HG03280 (cell line): ENCODE results near the gene ZNF664.

ENCODE experiments used
- ATAC-seq: cut with Tn5 transposase; IDR thresholded peaks from one replicate; pipeline ENCODE4 v1.9.1; 2021; ENCODE audit warnings: mild to moderate bottlenecking, moderate library complexity; ENCODE audit not compliant: unreplicated experiment

Gene ZNF664

DNA sequence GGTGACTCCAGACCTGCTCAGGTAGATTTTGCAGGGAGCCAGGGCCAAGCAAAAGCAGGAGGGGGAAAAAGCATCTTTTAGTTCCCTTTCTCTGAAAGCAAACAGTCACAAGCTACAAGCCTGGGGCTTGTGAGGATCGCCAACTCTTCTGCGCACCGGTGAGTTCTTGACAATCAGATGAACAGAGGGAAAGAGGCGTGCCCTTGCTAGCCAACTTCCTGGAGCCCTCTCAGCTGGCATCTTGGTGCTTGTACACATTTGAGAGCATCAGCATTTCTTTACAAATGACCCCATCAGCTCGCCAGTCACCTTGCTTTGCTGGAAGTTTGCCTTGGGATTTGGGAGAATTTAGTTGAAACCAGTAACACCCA lies 55.5 kb downstream of the ZNF664 start:
- no peak for ATAC-seq

DNA sequence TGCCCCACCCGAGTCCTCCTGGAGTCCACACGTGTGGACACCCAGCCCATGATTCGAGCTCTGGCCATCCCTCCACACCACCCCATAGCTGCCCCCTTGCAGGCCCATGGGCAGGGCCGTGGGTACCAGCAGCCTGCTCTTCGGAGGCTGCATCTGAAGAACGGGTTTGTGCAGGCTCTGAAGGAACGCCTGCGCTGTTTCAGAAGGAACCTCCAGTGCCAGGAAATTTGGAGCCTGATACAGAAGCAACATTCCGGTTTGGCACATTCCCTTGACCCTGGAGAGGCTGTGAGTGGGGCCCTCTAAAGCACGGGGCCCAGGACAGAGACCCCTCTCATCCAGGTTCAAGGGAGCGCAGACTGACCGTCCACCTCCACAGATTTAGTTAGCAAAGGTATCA lies 57.0 kb downstream of the ZNF664 start:
- ATAC-seq = no peak

DNA sequence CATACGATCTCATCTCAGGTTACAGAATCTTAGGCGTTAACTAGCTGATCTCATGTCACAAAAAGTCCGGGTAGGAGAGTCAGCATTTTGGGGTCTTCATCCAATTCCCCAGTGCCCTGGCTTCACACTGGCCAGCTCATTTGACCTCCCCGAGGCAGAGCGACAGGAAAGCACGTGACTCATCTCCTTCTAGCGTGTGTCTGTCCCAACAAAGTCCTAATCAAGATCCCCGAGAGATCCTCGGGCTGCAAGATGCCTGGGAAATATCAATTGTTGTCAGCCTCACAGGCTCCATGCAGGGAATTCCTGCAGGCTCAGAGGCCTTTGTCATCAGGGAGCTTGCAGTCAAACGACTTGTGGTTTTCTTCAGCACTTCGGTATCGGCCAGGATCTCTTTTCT lies 57.5 kb downstream of the ZNF664 start:
- no peak for ATAC-seq

DNA sequence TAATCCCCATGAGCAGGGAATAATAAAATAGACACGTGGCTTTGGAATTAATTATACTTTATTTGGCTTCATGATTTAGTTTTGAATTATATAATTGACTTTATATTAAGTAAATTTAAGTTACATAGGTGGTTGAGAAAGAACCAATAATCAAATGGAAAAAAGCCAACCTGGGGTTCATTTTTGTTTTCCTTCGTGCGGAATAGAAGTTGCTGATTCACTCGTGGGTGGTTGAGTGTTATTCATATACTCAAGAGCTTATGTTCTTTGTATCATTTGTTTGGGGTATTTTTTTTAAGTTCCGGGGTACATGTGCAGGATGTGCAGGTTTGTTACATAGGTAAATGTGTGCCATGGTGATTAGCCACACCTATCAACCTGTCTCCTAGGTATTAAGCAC lies 58.0 kb downstream of the ZNF664 start:
- no peak for ATAC-seq

DNA sequence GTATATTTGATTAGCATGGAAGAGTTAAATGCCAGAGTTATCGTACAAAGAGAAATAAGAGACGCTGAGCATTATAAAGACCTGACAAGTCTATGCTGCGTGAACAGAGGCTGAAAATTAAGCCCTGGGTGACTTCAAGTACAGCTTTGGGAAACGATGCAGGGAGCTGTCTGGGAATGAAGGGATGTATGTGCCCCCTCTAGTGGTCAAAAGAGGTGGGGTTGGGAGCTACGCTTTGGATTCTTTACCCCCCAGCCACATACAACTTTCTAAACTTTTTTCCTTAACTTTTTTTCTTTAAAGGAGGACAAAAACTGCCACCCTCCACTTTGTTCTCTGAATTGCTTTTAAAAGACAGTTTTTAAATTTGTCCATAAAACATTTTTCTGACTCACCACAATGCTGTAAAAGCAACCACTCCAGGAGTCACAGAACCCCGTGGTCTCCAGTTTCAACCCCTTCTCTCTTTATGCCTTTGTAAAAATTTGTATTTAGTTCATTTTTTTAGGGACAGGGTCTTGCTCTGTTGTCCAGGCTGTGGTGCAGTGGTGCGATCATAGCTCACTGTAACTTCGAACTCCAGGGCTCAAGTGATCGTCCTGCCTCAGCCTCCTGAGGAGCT lies 59.4 kb downstream of the ZNF664 start:
- ATAC-seq = no peak

DNA sequence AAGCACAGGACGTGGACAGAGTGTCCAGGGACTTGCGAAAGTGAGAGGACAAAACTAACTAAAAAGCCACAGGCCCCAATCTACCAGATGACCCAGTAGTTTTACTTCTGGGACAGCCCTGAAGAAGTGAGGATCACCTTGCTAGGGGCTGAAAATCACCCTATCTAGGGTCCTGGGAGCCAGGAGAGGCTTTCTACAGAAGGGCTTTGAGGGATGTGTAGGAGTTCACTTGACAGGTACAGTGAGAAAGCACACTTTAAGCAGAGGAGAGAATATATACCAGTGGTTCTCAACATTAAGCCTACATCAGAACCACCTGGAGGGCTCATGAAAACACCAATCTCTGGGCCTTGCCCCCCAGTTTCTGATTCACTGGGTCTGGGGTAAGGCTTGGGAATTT lies 60.8 kb downstream of the ZNF664 start:
- ATAC-seq = no peak

DNA sequence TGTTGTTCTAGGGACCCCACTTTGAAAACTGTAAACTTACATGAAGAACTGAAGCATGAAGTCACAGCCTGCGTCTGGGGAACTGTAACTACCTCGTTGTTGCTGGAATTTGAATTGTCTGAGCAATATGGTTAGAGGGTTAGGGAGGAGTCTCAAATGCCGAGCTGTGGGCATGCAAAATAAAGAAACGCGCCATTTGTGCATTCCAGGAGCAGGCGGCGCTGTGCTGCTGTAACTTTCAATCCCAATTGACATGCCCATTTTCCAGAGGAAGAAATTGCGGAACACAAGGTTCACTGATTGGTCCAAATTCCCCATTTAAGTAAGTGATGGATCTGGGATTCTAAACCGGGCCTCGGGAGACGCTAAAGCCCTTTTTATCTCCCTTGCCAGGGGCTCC lies 61.3 kb downstream of the ZNF664 start:
- no peak for ATAC-seq

DNA sequence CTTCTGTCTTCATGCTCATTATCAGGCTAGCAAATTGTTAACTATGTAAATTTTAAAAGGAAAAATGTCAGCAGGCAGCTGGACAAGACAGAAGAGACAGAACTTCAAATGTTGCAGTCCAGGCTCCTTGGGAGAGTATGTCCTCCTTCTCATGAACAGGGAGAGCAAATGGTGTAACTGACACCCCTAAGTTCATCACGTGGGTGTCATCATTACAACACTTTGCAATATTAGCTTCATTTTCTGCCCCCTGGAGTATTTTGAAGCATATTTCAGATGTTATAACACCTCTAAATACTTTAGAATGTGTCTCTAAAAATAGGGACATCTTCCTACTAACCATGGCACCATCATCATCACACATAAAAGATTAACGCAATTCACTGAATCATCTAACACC lies 62.1 kb downstream of the ZNF664 start:
- no peak for ATAC-seq

DNA sequence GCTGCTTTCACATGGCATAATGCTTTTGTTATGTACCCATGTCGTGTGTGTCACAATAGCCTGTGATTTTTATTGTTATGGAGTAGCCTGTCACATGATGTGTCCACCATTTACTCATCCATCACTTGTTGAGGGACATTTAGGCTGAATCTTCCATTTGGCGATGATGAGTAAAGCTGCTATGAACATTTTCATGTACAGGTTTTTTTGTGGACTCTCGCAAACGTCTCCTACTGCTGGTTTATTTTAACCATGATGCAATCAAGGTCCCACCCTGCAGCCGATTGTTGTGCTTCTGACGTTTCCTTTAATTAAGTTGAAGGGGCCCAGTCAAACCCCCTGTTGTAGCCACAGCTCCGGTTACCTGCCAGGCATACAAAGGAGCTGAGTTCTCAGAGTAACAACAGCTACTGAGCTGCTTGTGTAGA lies 63.2 kb downstream of the ZNF664 start:
- no peak for ATAC-seq

DNA sequence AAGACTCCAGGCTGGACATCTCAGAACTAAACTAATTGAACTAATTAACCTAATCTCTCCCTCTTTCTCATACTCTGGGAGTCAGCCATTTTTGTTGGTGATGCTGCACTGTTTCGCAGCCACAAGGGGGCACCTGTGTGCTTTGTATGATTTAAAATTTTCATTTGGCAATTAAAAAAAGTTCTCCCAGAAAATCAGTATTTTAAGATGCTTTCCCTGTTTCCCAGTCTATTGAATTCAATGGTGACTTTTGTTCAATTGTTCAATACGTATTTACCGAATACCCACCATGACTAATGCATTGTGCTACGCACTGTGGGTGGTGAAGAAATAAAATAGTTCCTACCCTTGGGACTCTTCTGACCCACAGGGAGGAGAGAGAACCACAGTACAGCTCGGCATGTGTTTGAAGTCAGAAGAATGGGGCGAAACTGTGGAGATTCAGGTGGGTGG lies 63.7 kb downstream of the ZNF664 start:
- no peak for ATAC-seq

DNA sequence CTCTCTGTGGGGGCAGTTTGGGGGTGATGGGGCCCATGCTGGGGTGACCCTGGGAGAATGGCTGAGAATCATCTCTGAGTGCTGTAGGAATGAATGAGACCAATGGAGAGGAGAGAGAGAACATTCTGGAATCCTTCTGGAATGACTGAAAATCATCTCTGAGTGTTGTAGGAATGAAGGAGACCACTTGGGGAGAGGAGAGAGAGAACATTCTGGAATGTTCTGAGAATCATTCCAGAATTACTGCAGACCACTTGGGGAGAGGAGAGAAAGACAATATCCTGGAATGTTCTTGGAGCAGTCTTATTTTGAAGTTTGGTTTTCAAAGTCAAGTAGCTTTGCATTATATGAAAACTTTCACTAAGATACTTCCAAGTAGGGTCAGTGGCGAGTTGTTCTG lies 64.3 kb downstream of the ZNF664 start:
- ATAC-seq = no peak

DNA sequence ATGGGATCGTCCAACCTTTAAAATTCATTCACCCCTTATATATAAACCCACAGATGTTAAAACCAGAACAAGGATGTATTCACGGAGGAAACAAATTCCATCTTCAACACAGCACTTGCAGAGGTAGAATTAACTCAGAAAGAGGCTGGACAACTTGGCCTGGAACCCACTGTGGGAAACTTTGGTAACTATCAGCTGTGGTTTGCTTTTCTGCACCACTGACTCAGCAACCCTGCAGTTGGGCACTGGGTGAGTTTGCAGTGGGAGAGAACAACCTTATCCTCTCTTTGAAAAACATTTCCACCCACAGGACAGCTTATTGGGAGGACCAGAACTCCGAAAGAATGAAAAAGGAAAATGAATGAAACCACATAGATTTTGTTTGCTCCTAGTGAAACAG lies 66.3 kb downstream of the ZNF664 start:
- ATAC-seq = no peak

DNA sequence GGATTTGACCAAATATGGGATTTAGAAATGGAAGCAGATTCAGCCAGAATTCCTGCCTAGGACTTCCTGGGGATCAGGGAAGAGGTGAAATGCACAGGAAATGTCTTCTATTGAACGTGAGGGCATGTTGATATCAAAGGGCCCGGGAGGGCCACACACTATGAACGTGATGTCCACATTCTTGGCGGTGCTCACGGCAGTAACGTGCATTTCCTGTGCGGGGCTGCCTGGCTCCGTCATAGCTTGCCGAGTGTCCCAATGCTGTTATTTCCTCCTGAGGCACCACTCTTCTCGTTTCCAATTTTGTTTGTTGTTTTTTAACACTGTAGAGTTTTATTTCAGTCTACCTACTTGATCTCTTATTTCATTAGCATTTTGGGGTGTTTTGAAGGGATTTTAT lies 67.3 kb downstream of the ZNF664 start:
- ATAC-seq = no peak

DNA sequence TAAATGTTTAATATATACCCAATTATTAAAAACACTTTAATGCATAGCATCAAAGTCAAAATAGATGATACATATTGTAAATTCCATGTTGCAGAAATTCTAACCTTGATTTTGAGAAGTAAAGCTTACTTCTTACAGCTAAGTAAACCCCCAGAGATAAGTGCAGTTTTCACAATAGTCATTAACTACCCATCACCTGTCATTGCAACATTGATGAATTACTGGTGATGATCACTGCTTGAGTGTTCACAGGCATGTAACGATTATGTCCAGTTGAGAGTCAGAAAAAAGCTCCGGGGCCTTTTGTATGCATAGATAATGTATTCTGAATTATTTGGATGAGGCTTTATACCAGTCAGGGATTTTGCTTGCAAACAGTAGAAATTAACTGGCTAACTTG lies 67.7 kb downstream of the ZNF664 start:
- no peak for ATAC-seq

DNA sequence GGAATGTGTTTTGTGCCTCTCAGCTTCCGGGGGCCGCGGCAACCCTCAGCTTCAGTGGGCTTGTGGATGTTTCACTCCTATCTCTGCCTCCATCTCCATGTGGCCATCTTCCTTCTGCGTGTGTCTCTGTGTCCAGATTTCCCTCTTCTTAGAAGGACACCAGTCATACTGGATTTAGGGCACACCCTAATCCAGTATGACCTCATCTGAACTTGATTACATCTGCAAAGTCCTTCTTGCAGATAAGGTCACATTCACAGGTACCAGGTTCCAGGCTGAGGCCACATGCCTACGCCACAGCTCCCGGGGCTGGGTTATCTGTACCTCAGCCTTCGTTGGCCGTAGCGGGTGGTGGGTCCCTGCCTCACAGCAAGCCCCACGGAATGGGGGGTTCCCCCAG lies 68.9 kb downstream of the ZNF664 start:
- no peak for ATAC-seq

DNA sequence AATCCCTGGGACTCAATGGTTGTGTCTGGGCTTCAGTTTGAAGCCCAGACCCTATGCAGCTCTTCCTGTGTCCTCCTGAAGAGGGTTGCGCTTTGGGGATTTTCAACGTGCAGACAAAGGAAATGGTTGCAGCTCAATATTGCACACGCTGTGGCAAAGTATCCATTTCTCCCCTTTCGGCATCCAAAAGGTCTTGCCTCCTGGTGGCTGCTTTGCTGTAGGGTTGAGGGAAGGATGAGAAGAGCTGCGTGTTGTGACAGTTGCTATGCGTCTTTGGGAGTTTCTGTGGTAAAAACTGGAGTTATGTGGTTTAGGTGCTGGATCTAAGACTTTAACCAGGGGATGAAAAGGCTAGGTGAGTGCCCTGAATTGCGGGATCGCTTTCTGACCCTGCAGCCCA lies 71.0 kb downstream of the ZNF664 start:
- ATAC-seq = no peak

DNA sequence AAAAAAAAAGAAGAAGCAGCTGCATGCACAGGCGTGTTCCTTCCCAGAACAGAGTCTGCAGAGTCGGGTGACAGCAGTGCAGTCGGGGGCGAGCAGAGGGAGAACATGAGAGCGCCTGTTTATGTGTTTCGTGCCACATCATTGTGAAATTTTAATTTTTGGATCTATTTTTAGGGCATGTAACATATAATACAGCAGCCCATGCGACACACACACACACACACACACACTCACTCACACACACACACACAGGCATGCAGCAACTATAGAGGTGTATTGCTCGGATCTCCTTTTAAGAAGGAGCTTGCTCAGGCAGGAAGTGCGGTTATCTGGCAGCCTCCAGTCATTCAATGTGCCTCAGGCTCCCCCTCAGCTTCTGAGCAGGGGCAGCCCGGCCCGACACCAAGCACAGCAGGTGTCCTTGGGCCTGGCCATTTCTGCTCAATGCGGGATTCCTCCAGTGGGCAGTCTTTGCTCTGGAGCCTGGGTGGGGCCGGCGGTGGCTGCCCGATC lies 71.8 kb downstream of the ZNF664 start:
- no peak for ATAC-seq

DNA sequence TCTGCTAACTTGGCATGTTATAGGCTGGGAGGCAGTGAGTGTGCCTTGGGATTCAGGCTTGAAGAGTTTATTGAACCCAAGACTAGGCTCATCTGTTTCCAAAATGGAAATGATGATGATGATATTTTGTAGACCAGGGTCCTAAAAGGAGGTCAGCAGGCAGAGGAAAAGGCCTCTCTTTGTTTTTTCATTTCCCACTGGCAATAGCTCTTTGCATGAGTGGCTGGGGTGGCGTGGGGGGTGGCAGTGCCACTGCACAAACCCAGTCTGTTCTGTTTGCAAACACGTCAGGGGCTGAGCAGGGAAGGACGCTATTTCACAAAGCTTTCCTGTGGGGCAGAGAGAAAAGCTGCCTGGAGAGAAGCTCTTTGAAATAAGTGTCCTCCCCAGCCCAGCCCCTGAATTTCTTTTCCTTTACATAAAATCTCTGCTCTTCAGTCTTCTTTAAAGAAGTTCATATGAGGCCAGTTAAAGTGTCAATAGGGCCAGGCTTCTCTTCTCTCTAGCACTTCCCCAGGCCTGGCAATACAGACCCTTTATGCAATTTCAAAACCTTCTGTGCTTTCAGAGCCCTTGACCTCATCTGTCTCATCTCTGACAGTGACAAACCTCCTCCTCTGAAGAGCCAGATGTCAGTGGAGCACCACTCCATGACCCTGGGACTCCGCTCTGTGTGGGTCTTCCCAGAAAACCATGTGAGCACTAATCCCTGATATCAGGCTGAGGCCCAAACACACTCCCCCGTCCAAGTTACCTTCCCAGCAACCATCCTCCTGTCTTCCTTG lies 72.8 kb downstream of the ZNF664 start:
- no peak for ATAC-seq

DNA sequence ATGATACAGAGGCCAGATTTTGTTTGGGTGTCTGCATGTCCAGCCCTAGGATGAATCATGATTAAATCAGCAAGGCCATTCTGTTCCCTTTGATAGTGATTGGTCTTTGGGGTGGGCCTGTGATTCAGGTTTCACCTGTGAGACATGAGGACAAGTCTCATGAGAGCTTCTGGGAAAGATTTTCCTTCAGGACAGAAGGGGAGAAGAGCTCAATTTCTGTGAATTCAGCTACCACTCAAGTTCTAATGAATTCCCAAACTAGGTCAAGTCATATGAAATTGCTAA lies 73.4 kb downstream of the ZNF664 start:
- no peak for ATAC-seq

DNA sequence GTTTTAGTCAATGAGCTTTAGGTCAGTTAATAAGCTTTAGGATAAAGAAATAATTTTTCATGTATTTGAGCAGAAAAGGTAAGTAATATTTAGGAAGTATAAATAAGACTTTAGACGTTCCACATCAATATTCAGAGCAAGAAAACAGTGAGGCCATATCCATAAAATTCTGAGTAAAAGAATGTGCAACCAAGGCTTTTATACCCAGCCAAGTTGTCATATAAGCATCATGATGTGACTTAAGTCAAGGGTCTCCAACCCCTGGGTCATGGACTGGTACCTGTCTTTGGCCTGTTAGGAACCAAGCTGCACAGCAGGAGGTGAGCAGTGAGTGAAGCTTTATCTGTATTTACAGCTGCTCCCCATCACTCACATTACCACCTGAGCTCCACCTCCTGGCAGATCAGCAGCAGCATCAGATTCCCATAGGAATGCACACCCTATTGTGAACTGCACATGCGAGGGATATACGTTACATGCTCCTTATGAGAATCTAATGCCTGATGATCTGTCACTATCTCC lies 74.1 kb downstream of the ZNF664 start:
- no peak for ATAC-seq

DNA sequence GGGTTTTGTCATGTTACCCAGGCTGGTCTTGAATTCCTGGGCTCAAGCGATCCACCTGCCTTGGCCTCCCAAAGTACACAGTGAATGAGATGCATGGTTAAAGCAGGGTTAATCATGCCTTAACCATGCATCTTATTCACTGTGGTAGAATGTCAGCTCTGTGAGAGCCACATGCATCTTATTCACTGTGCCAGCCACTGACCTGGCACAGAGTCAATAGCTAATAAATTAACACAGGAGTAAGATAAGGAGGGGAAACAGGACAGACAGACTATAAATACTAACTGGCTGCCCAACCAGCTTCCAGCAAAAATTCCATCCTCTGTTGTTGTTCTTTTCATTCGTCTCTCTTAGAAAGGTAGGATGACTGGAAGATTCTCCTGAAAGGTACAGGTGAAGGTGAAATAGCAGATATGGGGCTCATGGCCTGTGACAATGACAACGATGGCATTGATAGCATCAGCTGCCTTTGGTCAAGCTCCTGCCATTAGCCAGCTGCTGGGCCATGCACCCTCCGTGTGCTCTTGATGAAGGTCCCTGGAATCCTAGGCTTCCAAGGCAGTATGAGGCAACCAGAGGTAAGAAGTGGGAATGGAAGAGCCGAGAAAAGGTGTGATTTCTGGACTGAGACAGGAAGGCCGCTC lies 76.6 kb downstream of the ZNF664 start:
- no peak for ATAC-seq

DNA sequence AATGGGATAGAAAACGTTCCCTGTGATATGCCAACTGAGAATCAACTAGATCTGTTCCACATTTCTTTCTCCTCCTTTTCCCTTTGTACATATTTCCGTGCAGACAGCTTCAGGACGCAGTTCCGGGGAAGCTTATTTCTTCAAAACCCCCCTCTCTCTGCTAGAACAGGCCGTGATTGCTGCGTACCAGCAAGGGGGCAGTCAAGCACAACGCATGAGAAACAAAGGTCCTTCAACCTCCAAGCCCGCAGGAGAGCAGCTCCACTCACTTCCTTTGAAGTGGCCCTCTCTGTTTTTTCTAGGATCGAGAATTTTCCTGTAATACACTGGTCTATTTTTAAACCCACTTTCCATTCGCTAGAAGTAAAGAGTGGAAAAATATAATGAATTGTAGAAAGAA lies 80.8 kb downstream of the ZNF664 start:
- no peak for ATAC-seq
